Measurements from ENCODE around the gene CDC34. TPM values are rescaled to one million over a fixed set of nuclear protein-coding genes. Genes with fewer than 3 reads are reported as not detected.

Gene CDC34
- total and polyA plus RNA-seq, 9 of the 15 experiments (the other 6 are each of a cell fraction or from before 2014, with no cell fraction given), result 0.80 to 203 (median 65.5) TPM

GRCh38 chr19:531009-531752 is 379 bp upstream of the CDC34 start (continued):
- TF ChIP-seq GTF2B (IDR thresholded peaks at IDR 0.05; ENCODE audit: extremely low read depth, insufficient read length) (no peak), GABPB1 (CRISPR knock-in tag; IDR thresholded peaks at IDR 0.05) (peak; percentile 51), PHF20 (IDR thresholded peaks at IDR 0.05; ENCODE audit: partially characterized antibody) (no peak), ZEB2 (IDR thresholded peaks at IDR 0.05) (no peak), SAFB (IDR thresholded peaks at IDR 0.05; ENCODE audit: borderline replicate concordance, low read depth, low read length) (no peak), ARID1B (IDR thresholded peaks at IDR 0.05) (no peak), MAX (CRISPR knock-in tag; IDR thresholded peaks at IDR 0.05) (peak; percentile 57; the same call in 1 of the 2 replicates), ARID3A (IDR thresholded peaks at IDR 0.05; ENCODE audit: borderline replicate concordance, low read depth, low read length) (no peak), MAFG (tag; conservative IDR thresholded peaks at IDR 0.05) (no peak), CAMTA2 (CRISPR knock-in tag; conservative IDR thresholded peaks at IDR 0.05) (0 out of 2 replicates have a peak, but pooled peaks have one; percentile 57), FOXK1 (CRISPR knock-in tag; IDR thresholded peaks at IDR 0.05; ENCODE audit: borderline replicate concordance) (no peak), SRSF1 (IDR thresholded peaks at IDR 0.05; ENCODE audit: low read depth, low read length) (no peak), XRCC4 (IDR thresholded peaks at IDR 0.05; ENCODE audit: extremely low read depth, insufficient read depth, insufficient read length) (no peak), MTA2 (IDR thresholded peaks at IDR 0.05; ENCODE audit: low read depth) (no peak)
- TF ChIP-seq, protein P1, sequence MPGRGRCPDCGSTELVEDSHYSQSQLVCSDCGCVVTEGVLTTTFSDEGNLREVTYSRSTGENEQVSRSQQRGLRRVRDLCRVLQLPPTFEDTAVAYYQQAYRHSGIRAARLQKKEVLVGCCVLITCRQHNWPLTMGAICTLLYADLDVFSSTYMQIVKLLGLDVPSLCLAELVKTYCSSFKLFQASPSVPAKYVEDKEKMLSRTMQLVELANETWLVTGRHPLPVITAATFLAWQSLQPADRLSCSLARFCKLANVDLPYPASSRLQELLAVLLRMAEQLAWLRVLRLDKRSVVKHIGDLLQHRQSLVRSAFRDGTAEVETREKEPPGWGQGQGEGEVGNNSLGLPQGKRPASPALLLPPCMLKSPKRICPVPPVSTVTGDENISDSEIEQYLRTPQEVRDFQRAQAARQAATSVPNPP (IDR thresholded peaks at IDR 0.05; ENCODE audit: borderline replicate concordance, insufficient read depth, insufficient read length), result no peak
- TF ChIP-seq, protein P2, sequence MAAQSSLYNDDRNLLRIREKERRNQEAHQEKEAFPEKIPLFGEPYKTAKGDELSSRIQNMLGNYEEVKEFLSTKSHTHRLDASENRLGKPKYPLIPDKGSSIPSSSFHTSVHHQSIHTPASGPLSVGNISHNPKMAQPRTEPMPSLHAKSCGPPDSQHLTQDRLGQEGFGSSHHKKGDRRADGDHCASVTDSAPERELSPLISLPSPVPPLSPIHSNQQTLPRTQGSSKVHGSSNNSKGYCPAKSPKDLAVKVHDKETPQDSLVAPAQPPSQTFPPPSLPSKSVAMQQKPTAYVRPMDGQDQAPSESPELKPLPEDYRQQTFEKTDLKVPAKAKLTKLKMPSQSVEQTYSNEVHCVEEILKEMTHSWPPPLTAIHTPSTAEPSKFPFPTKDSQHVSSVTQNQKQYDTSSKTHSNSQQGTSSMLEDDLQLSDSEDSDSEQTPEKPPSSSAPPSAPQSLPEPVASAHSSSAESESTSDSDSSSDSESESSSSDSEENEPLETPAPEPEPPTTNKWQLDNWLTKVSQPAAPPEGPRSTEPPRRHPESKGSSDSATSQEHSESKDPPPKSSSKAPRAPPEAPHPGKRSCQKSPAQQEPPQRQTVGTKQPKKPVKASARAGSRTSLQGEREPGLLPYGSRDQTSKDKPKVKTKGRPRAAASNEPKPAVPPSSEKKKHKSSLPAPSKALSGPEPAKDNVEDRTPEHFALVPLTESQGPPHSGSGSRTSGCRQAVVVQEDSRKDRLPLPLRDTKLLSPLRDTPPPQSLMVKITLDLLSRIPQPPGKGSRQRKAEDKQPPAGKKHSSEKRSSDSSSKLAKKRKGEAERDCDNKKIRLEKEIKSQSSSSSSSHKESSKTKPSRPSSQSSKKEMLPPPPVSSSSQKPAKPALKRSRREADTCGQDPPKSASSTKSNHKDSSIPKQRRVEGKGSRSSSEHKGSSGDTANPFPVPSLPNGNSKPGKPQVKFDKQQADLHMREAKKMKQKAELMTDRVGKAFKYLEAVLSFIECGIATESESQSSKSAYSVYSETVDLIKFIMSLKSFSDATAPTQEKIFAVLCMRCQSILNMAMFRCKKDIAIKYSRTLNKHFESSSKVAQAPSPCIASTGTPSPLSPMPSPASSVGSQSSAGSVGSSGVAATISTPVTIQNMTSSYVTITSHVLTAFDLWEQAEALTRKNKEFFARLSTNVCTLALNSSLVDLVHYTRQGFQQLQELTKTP (IDR thresholded peaks at IDR 0.05; ENCODE audit: low read depth in 1 of 2, partially characterized antibody in 2 of 2), result no peak
- TF ChIP-seq, protein P3, sequence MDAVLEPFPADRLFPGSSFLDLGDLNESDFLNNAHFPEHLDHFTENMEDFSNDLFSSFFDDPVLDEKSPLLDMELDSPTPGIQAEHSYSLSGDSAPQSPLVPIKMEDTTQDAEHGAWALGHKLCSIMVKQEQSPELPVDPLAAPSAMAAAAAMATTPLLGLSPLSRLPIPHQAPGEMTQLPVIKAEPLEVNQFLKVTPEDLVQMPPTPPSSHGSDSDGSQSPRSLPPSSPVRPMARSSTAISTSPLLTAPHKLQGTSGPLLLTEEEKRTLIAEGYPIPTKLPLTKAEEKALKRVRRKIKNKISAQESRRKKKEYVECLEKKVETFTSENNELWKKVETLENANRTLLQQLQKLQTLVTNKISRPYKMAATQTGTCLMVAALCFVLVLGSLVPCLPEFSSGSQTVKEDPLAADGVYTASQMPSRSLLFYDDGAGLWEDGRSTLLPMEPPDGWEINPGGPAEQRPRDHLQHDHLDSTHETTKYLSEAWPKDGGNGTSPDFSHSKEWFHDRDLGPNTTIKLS (IDR thresholded peaks at IDR 0.05; ENCODE audit: borderline replicate concordance, low read depth), result peak; percentile 85

Data from K562 (cell line).